ENCODE measurements around the gene DLGAP1. TPM values are rescaled to one million over a fixed set of nuclear protein-coding genes. Genes with fewer than 3 reads are reported as not detected.

DLGAP1 gene
- total and polyA plus RNA-seq, 4 donors: 0.06 to 1.2 (median 0.17) TPM; not detected in 1

GRCh38 chr18:3717376-3718025, 737.6 kb downstream of the DLGAP1 start:
- Histone ChIP-seq H3K36me3 (ENCODE audit: control insufficient read depth in 4 of 4, insufficient read depth in 3 of 4, low read depth in 1 of 4, low read length in 3 of 4) (no peaks in the 10 kb centered on the region), H3K4me3 (ENCODE audit: low read depth in 1 of 3, low read length in 3 of 3) (no peak overlapping the region), H3K9ac (ENCODE audit: low read depth in 1 of 2, low read length in 2 of 2) (no peak overlapping the region), H3K27ac (ENCODE audit: low read depth in 1 of 2, low read length in 2 of 2) (no peak overlapping the region), H3K9me3 (ENCODE audit: control insufficient read depth in 4 of 4, low read length in 3 of 4) (no peaks in the 10 kb centered on the region), H3K4me1 (ENCODE audit: control insufficient read depth in 4 of 4, insufficient read depth in 4 of 4, low read length in 3 of 4) (peaks cover under 1 to 6% (median 2%) of the 10 kb centered on the region in 4 donors), H3K27me3 (ENCODE audit: control insufficient read depth in 4 of 4, insufficient read depth in 4 of 4, low read length in 3 of 4) (no peaks in the 10 kb centered on the region)
- 77% methylated on average over 5 of the region's 5 CpGs for WGBS
- TF ChIP-seq FOXA1 (IDR thresholded peaks at IDR 0.05) (no peak), EGR1 (IDR thresholded peaks at IDR 0.05; ENCODE audit: low read depth in 2 of 2) (no peak)
- TF ChIP-seq, protein P1, sequence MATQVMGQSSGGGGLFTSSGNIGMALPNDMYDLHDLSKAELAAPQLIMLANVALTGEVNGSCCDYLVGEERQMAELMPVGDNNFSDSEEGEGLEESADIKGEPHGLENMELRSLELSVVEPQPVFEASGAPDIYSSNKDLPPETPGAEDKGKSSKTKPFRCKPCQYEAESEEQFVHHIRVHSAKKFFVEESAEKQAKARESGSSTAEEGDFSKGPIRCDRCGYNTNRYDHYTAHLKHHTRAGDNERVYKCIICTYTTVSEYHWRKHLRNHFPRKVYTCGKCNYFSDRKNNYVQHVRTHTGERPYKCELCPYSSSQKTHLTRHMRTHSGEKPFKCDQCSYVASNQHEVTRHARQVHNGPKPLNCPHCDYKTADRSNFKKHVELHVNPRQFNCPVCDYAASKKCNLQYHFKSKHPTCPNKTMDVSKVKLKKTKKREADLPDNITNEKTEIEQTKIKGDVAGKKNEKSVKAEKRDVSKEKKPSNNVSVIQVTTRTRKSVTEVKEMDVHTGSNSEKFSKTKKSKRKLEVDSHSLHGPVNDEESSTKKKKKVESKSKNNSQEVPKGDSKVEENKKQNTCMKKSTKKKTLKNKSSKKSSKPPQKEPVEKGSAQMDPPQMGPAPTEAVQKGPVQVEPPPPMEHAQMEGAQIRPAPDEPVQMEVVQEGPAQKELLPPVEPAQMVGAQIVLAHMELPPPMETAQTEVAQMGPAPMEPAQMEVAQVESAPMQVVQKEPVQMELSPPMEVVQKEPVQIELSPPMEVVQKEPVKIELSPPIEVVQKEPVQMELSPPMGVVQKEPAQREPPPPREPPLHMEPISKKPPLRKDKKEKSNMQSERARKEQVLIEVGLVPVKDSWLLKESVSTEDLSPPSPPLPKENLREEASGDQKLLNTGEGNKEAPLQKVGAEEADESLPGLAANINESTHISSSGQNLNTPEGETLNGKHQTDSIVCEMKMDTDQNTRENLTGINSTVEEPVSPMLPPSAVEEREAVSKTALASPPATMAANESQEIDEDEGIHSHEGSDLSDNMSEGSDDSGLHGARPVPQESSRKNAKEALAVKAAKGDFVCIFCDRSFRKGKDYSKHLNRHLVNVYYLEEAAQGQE (IDR thresholded peaks at IDR 0.05): no peak
- TF ChIP-seq, protein P2, sequence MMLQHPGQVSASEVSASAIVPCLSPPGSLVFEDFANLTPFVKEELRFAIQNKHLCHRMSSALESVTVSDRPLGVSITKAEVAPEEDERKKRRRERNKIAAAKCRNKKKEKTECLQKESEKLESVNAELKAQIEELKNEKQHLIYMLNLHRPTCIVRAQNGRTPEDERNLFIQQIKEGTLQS (IDR thresholded peaks at IDR 0.05): no peak
- DNase-seq (ENCODE audit: low spot score): no peak

GRCh38 chr18:3716116-3716660, 738.9 kb downstream of the DLGAP1 start:
- Histone ChIP-seq H3K27ac (ENCODE audit: low read depth in 1 of 2, low read length in 2 of 2) (no peak overlapping the region), H3K4me3 (ENCODE audit: low read depth in 1 of 3, low read length in 3 of 3) (no peak overlapping the region), H3K9me3 (ENCODE audit: control insufficient read depth in 4 of 4, low read length in 3 of 4) (no peaks in the 10 kb centered on the region), H3K27me3 (ENCODE audit: control insufficient read depth in 4 of 4, insufficient read depth in 4 of 4, low read length in 3 of 4) (no peaks in the 10 kb centered on the region), H3K36me3 (ENCODE audit: control insufficient read depth in 4 of 4, insufficient read depth in 3 of 4, low read depth in 1 of 4, low read length in 3 of 4) (no peaks in the 10 kb centered on the region), H3K9ac (ENCODE audit: low read depth in 1 of 2, low read length in 2 of 2) (no peak overlapping the region), H3K4me1 (ENCODE audit: control insufficient read depth in 4 of 4, insufficient read depth in 4 of 4, low read length in 3 of 4) (no peaks in the 10 kb centered on the region)
- WGBS: 95% methylated on average over 1 of the region's 1 CpG
- DNase-seq (ENCODE audit: low spot score): no peak
- TF ChIP-seq SP1 (IDR thresholded peaks at IDR 0.05) (no peak), FOXA2 (IDR thresholded peaks at IDR 0.05) (no peak), HNF4G (IDR thresholded peaks at IDR 0.05) (no peak), MAX (IDR thresholded peaks at IDR 0.05) (no peak), HNF4A (conservative IDR thresholded peaks at IDR 0.05) (no peak), FOXA1 (IDR thresholded peaks at IDR 0.05) (no peak), JUND (IDR thresholded peaks at IDR 0.05) (no peak), RAD21 (IDR thresholded peaks at IDR 0.05) (no peak)
- TF ChIP-seq, protein P3, sequence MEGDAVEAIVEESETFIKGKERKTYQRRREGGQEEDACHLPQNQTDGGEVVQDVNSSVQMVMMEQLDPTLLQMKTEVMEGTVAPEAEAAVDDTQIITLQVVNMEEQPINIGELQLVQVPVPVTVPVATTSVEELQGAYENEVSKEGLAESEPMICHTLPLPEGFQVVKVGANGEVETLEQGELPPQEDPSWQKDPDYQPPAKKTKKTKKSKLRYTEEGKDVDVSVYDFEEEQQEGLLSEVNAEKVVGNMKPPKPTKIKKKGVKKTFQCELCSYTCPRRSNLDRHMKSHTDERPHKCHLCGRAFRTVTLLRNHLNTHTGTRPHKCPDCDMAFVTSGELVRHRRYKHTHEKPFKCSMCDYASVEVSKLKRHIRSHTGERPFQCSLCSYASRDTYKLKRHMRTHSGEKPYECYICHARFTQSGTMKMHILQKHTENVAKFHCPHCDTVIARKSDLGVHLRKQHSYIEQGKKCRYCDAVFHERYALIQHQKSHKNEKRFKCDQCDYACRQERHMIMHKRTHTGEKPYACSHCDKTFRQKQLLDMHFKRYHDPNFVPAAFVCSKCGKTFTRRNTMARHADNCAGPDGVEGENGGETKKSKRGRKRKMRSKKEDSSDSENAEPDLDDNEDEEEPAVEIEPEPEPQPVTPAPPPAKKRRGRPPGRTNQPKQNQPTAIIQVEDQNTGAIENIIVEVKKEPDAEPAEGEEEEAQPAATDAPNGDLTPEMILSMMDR (IDR thresholded peaks at IDR 0.05; ENCODE audit: low read depth, low read length, missing input control): no peak
- TF ChIP-seq, protein P2 (IDR thresholded peaks at IDR 0.05): no peak

All from liver (tissue), 9 donors.